Spinal cord (tissue), 10 donors: ENCODE data around the gene RCCD1. TPM values are rescaled to one million over a fixed set of nuclear protein-coding genes. Genes with fewer than 3 reads are reported as not detected.

ENCODE experiments used
- DNase-seq, 6 donors: peaks; one replicate each; pipeline versions ENCODE4 v3.0.0 to v3.0.0-alpha.2; 2013 to 2015; ENCODE audit warnings: low spot score in 6 of 6, low read depth in 4 of 6
- H3K27ac ChIP-seq: one replicate; pipeline ENCODE4 v1.5.1; 2013; ENCODE audit warnings: low read depth, low read length, control low read depth
- H3K27me3 ChIP-seq: one replicate; pipeline ENCODE4 v1.6.1; 2013; ENCODE audit warnings: low read length; ENCODE audit not compliant: control insufficient read depth, insufficient read depth
- H3K36me3 ChIP-seq: one replicate; pipeline ENCODE4 v1.6.1; 2013; ENCODE audit warnings: low read length; ENCODE audit not compliant: control insufficient read depth, insufficient read depth
- H3K4me1 ChIP-seq: one replicate; pipeline ENCODE4 v1.6.1; 2013; ENCODE audit warnings: low read length; ENCODE audit not compliant: control insufficient read depth, insufficient read depth
- H3K4me3 ChIP-seq: one replicate; pipeline ENCODE4 v1.5.1; 2013; ENCODE audit warnings: low read depth, low read length, control low read depth
- H3K9me3 ChIP-seq: one replicate; pipeline ENCODE4 v1.6.1; 2013; ENCODE audit warnings: low read length; ENCODE audit not compliant: control insufficient read depth, insufficient read depth
- WGBS: methylation state at CpG from one replicate; pipeline ENCODE4 v1.1.5; 2013; ENCODE audit warnings: missing lambda C conversion rate; ENCODE audit not compliant: insufficient coverage; 5-methylcytosine and 5-hydroxymethylcytosine counted together
- polyA plus RNA-seq, 2 donors: library from polyadenylated mRNA; unstranded; fragments of 120-200 nt; gene quantifications; one replicate each; pipeline ENCODE4 v1.2.1, GENCODE V29; 2013; ENCODE audit not compliant: insufficient read length in 2 of 2
- small RNA-seq: library from RNA; depleted of rRNA; stranded (forward); fragments of <200 nt; gene quantifications from one replicate; pipeline ENCODE3, GENCODE V24; 2014; ENCODE audit warnings: low replicate concordance
- total RNA-seq, 2 donors: library from RNA; depleted of rRNA in 1 of 2; stranded (reverse); fragments of 120-200 nt in 1 of 2; fragments of >200 nt in 1 of 2; gene quantifications; one replicate each; pipeline versions ENCODE4 v1.2.3 to v1.2.4, GENCODE V29; 2013 to 2014
- donor health status: healthy.

The RCCD1 gene
- total and polyA plus RNA-seq, 4 donors: 16.9 to 30.5 (median 21.8) TPM

- H3K4me3 ChIP-seq: peak within 1 kb of the TSS; percentile 95
- no peaks in the 10 kb centered on the region for H3K9me3 ChIP-seq
- 0% methylated on average over 64 of the region's 75 CpGs for WGBS
- no peaks in the 10 kb centered on the region for H3K27me3 ChIP-seq
- peaks cover 7% of the 10 kb centered on the region for H3K4me1 ChIP-seq
- H3K27ac ChIP-seq: peak within 1 kb of the TSS; percentile 96
- DNase-seq: peak; percentile 89 to 99 (median 94)
- H3K36me3 ChIP-seq: peaks cover 18% of the 10 kb centered on the region
Measured at GRCh38 chr15:90994417-90995311, 40.0 kb downstream of the RCCD1 start, which contains the start of gene PRC1. TSS of gene PRC1 (minus strand) at chr15:90994535. CDS start at chr15:90994417, 118 bp downstream.

GRCh38 chr15:90998737-90999136, 44.1 kb downstream of the RCCD1 start:
- no peak for DNase-seq
- Histone ChIP-seq H3K9me3 (no peaks in the 10 kb centered on the region), H3K36me3 (peaks cover 46% of the 10 kb centered on the region), H3K27me3 (no peaks in the 10 kb centered on the region), H3K4me1 (peaks cover under 1% of the 10 kb centered on the region), H3K27ac (no peak overlapping the region), H3K4me3 (no peak overlapping the region)
- WGBS: 80% methylated on average over 5 of the region's 8 CpGs

- Histone ChIP-seq H3K27me3 (no peaks in the 10 kb centered on the region), H3K4me1 (no peaks in the 10 kb centered on the region), H3K9me3 (no peaks in the 10 kb centered on the region), H3K27ac (no peak overlapping the region), H3K4me3 (no peak overlapping the region), H3K36me3 (peaks cover 69% of the 10 kb centered on the region)
- DNase-seq: no peak
- WGBS: 95% methylated on average over 2 of the region's 3 CpGs
Measured at GRCh38 chr15:91001209-91001608, 46.5 kb downstream of the RCCD1 start.

DNA sequence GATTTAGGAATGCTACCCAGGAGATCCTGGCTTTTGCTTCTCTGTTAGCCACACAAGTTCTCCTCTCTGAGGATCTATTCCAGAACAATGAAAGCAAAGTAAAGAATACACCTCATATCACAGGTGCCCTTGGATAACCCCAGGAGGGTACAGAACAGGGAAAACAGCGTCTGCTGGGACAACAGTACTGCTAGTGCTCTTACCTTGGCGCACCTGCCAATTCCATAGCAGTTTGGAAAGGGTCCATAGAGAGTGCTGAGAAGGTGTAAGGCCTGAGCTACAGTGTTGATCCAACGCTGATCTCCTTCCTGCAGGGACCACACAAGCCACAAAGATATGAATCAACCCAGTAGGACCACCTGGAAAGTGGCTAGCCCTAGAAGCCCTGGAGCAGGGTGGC, 52.6 kb downstream of the RCCD1 start:
- H3K27me3 ChIP-seq: no peaks in the 10 kb centered on the region
- H3K36me3 ChIP-seq: peaks cover 72% of the 10 kb centered on the region
- no peak for DNase-seq
- WGBS: 100% methylated on average over 2 of the region's 3 CpGs
- H3K9me3 ChIP-seq: no peaks in the 10 kb centered on the region
- H3K4me1 ChIP-seq: no peaks in the 10 kb centered on the region
- no peak overlapping the region for H3K4me3 ChIP-seq
- no peak overlapping the region for H3K27ac ChIP-seq

Small RNA genes within 50 kb of the gene (small RNA-seq; reads per million reads assigned to genes)
- gene RF00019: not detected

Other genes with a start within 250 kb of the RCCD1 start
- 1 to 10 TPM; 8.3 to 9.4 TPM for gene BLM, start 237.5 kb upstream of the RCCD1 start, total RNA-seq
- 1 to 10 TPM; 7.2 to 9.1 TPM for gene BLM, start 237.5 kb upstream of the RCCD1 start, polyA plus RNA-seq
- gene FURIN, start 86.3 kb upstream of the RCCD1 start, total RNA-seq: 10 to 100 TPM; 13.2 to 23.7 TPM
- 10 to 100 TPM; 24.9 to 27.0 TPM for gene FURIN, start 86.3 kb upstream of the RCCD1 start, polyA plus RNA-seq
- gene FES, start 70.4 kb upstream of the RCCD1 start, total RNA-seq: 10 to 100 TPM; 13.3 to 19.5 TPM
- gene FES, start 70.4 kb upstream of the RCCD1 start, polyA plus RNA-seq: 10 to 100 TPM in 1 of 2 donors, 1 to 10 TPM in 1; 8.7 to 12.1 TPM
- 10 to 100 TPM; 25.3 to 48.5 TPM for gene MAN2A2, start 51.6 kb upstream of the RCCD1 start, total RNA-seq
- gene MAN2A2, start 51.6 kb upstream of the RCCD1 start, polyA plus RNA-seq: 100 to 1,000 TPM; 114 to 128 TPM
- 10 to 100 TPM in 1 of 2 donors, 1 to 10 TPM in 1; 7.6 to 21.7 TPM for gene HDDC3, start 22.3 kb upstream of the RCCD1 start, total RNA-seq
- gene HDDC3, start 22.3 kb upstream of the RCCD1 start, polyA plus RNA-seq: 10 to 100 TPM; 14.6 to 15.5 TPM
- gene UNC45A, start 19.6 kb upstream of the RCCD1 start, total RNA-seq: 10 to 100 TPM; 29.3 to 51.4 TPM
- gene UNC45A, start 19.6 kb upstream of the RCCD1 start, polyA plus RNA-seq: 10 to 100 TPM; 43.6 to 54.7 TPM
- 10 to 100 TPM; 46.0 to 66.5 TPM for gene PRC1, start 39.7 kb downstream of the RCCD1 start, total RNA-seq
- 10 to 100 TPM; 53.5 to 62.2 TPM for gene PRC1, start 39.7 kb downstream of the RCCD1 start, polyA plus RNA-seq
- 10 to 100 TPM in 1 of 2 donors, 1 to 10 TPM in 1; 7.9 to 19.9 TPM for gene VPS33B, start 67.7 kb downstream of the RCCD1 start, total RNA-seq
- 10 to 100 TPM; 27.5 to 35.2 TPM for gene VPS33B, start 67.7 kb downstream of the RCCD1 start, polyA plus RNA-seq
- 10 to 100 TPM in 1 of 2 donors, 1 to 10 TPM in 1; 6.6 to 31.0 TPM for gene SV2B, start 145.4 kb downstream of the RCCD1 start, total RNA-seq
- gene SV2B, start 145.4 kb downstream of the RCCD1 start, polyA plus RNA-seq: 10 to 100 TPM; 14.7 to 15.2 TPM